Lower lobe of right lung (tissue), 2 donors: Measurements from ENCODE around the gene MAP2K4. TPM values are rescaled to one million over a fixed set of nuclear protein-coding genes. Genes with fewer than 3 reads are reported as not detected.

Experiments
- ATAC-seq, 2 donors: fragments of 200-7000 bp; cut with Tn5 transposase; one replicate each; pipeline ENCODE4 v1.9.1; 2020 to 2022; ENCODE audit warnings: mild to moderate bottlenecking in 2 of 2, moderate library complexity in 2 of 2
- DNase-seq: peaks from one replicate; pipeline ENCODE4 v3.0.0-alpha.2; 2020
- H3K27ac ChIP-seq: fragments of 200-600 bp; one replicate; pipeline ENCODE4 v1.8.0; 2022
- H3K27me3 ChIP-seq: fragments of 200-600 bp; one replicate; pipeline ENCODE4 v1.8.0; 2022; ENCODE audit warnings: low read depth
- H3K36me3 ChIP-seq: fragments of 200-600 bp; one replicate; pipeline ENCODE4 v1.8.0; 2022; ENCODE audit warnings: mild to moderate bottlenecking
- H3K4me1 ChIP-seq: fragments of 200-600 bp; one replicate; pipeline ENCODE4 v1.8.0; 2022
- H3K4me3 ChIP-seq: fragments of 200-600 bp; one replicate; pipeline ENCODE4 v1.8.0; 2022; ENCODE audit warnings: mild to moderate bottlenecking
- H3K9me3 ChIP-seq: fragments of 200-600 bp; one replicate; pipeline ENCODE4 v1.8.0; 2022
- intact Hi-C: fragments of 100-400 bp; cut with DNase I; formaldehyde crosslinking; loops from one replicate; pipeline ENCODE4 v1.11.0; 2022
- total RNA-seq: library from RNA; stranded (reverse); fragmentation: NEBNext Ultra II Directional; extraction: Animal tissue kit (Norgen Biotek cat#: 25700); gene quantifications from one replicate; pipeline ENCODE4 v1.2.1, GENCODE V29; 2021
- TF ChIP-seq, protein P1 (sequence below): fragments of 200-600 bp; IDR thresholded peaks from one replicate; pipeline ENCODE4 v1.8.0; 2022; ENCODE audit warnings: antibody characterized with exemption, mild to moderate bottlenecking
- donor health status: DM: no; HTN: yes; CAD: no; lungs with severe emphysema.

Gene MAP2K4
- total RNA-seq, 1 donor from 2014 or later = 33.0 TPM

DNA sequence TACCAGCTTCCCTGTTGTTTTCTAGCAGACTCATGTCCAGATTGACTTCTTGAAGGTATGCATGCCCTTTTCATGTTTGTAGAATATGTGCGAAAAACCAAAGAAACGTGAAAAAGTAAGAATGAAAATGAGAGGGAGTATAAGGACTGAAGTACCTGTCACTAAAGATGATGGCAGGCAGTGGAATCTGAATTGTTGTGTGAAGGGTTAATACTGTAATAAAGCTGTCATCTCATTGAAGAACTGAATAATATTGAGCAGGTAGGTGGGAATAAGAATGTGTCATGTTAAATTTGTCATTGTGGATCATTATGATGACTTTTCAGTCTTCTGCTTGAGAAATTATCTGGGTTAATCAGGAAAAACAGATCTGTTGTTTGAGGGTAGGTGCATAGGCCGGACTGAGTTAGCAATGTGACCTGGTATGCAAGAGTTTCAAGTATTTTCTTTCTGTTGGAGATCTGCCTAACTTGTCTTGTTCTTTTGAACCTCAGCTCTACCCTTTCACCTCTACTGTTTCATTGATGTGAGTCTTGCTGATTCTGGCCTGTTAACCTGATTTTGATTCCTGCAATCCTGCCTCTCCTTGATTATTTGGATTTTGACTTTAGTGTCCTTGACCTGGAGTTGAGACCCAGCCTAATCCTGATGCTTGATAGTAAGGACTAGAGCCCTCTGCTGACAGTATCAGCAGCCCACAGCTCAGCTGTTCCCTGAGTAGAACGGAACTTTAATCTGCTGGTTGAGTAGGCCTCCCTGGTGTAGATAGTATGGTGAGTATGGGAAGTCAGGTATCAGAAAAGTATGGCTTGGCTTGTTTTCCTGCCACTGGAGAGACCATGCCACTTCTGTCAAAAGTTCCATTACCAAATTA lies 64.6 kb downstream of the MAP2K4 start:
- ATAC-seq (no peak), DNase-seq (no peak)
- intact Hi-C loops = no loop called here
- no peaks in the 10 kb centered on the region for H3K27me3 ChIP-seq
- H3K4me1 ChIP-seq = no peaks in the 10 kb centered on the region
- H3K9me3 ChIP-seq = no peaks in the 10 kb centered on the region
- peaks cover 19% of the 10 kb centered on the region for H3K36me3 ChIP-seq
- no peak overlapping the region for H3K27ac ChIP-seq
- no peak overlapping the region for H3K4me3 ChIP-seq
- TF ChIP-seq, protein P1, sequence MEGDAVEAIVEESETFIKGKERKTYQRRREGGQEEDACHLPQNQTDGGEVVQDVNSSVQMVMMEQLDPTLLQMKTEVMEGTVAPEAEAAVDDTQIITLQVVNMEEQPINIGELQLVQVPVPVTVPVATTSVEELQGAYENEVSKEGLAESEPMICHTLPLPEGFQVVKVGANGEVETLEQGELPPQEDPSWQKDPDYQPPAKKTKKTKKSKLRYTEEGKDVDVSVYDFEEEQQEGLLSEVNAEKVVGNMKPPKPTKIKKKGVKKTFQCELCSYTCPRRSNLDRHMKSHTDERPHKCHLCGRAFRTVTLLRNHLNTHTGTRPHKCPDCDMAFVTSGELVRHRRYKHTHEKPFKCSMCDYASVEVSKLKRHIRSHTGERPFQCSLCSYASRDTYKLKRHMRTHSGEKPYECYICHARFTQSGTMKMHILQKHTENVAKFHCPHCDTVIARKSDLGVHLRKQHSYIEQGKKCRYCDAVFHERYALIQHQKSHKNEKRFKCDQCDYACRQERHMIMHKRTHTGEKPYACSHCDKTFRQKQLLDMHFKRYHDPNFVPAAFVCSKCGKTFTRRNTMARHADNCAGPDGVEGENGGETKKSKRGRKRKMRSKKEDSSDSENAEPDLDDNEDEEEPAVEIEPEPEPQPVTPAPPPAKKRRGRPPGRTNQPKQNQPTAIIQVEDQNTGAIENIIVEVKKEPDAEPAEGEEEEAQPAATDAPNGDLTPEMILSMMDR = no peak

DNA sequence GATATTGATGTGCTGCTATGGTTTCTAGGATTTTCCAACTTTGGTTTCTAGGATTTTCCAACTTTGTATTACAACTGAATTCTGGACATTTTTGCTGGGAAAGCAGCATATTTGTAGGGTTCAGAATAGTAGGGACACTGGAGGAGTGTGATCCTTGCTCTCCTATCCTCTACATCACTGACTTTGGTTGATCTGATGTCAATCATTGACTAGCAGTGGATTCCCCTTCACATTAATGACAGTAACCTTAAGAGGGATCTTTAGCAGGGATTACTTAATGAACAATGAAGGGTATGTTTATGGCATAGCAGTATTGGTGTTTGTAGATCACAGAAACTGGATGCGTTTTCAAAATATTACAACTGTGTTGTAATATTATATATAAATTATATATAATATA lies 67.4 kb downstream of the MAP2K4 start:
- intact Hi-C loops = no loop called here
- no peaks in the 10 kb centered on the region for H3K27me3 ChIP-seq
- H3K36me3 ChIP-seq = peaks cover 8% of the 10 kb centered on the region
- no peak overlapping the region for H3K4me3 ChIP-seq
- TF ChIP-seq, protein P1 = no peak
- DNase-seq (no peak), ATAC-seq (no peak)
- H3K27ac ChIP-seq = no peak overlapping the region
- H3K9me3 ChIP-seq = no peaks in the 10 kb centered on the region
- H3K4me1 ChIP-seq = no peaks in the 10 kb centered on the region

DNA sequence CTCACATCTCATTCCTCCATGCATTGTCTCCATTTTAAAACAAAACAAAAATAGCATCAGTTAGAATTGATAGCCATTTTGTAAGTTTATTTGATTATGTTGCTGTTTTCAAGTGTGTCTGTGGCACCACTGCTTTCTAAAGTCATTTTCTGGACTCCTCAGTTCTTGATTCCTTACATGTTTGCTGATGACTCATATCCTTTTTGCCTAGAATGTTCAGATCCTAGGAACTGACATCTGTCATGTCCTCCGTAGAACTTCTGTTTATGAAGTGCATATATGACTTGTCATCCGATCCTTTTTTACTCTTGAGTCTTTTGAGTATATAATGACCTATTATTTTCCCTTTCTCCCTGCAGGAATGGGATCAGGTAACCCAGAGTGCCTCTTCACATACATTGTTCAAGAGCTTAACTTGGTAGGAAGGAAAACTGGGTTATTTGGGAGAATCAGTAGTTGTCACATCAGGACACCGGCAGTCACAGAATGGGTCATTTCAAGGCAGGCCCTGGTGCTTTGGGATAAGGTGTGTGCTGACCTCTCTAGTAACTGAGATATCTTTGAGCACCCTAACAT lies 69.2 kb downstream of the MAP2K4 start:
- Histone ChIP-seq H3K27me3 (no peaks in the 10 kb centered on the region), H3K4me1 (no peaks in the 10 kb centered on the region), H3K9me3 (no peaks in the 10 kb centered on the region), H3K27ac (no peak overlapping the region), H3K36me3 (no peaks in the 10 kb centered on the region), H3K4me3 (no peak overlapping the region)
- ATAC-seq = no peak
- TF ChIP-seq, protein P1 = no peak
- intact Hi-C loops = no loop called here
- DNase-seq = no peak

DNA sequence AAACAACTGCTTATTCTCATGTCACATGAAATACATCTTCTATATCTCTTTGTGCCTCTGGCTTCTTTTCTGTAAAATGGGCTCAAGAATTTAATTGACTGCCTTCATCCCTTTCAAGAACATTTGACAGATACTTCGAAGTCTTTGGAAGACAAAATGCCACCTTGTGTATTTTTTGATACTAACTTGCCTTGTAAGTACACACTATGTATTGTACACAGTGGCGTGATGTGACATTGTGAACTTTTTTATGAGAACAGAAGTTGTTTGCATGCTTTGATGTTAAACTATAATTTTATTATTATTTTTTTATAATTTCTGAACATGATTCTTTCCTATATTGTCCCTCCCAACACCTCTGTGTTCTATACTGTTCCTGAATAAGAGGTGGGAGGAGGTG lies 73.7 kb downstream of the MAP2K4 start:
- no peaks in the 10 kb centered on the region for H3K27me3 ChIP-seq
- H3K36me3 ChIP-seq = peaks cover 32% of the 10 kb centered on the region
- no peak for DNase-seq
- intact Hi-C loops = no loop called here
- no peaks in the 10 kb centered on the region for H3K9me3 ChIP-seq
- TF ChIP-seq, protein P1 = no peak
- no peaks in the 10 kb centered on the region for H3K4me1 ChIP-seq
- H3K27ac ChIP-seq = no peak overlapping the region
- no peak overlapping the region for H3K4me3 ChIP-seq
- no peak for ATAC-seq

DNA sequence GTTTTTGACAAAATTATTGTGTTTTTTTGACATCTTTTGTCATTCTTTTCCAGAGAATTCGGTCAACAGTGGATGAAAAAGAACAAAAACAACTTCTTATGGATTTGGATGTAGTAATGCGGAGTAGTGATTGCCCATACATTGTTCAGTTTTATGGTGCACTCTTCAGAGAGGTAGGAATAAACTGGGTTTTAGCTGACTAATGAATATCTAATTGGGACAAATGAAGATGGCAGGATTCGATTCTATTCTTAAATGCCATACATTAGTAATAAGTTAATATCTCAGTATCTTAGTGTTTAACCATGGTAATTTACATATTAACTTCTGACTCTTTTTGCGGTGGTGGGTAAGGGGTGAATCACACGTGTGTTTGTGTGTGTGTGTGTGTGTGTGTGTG lies 74.8 kb downstream of the MAP2K4 start:
- H3K27me3 ChIP-seq = no peaks in the 10 kb centered on the region

More for the DNA sequence above, 74.8 kb downstream of the MAP2K4 start:
- Histone ChIP-seq H3K4me1 (no peaks in the 10 kb centered on the region), H3K4me3 (no peak overlapping the region), H3K27ac (no peak overlapping the region), H3K36me3 (peaks cover 36% of the 10 kb centered on the region), H3K9me3 (no peaks in the 10 kb centered on the region)
- no peak for DNase-seq
- ATAC-seq = no peak
- intact Hi-C loops = no loop called here
- TF ChIP-seq, protein P1 = no peak
